Placental epithelial cell (primary cell): ENCODE data around the gene GGT6. TPM values are rescaled to one million over a fixed set of nuclear protein-coding genes. Genes with fewer than 3 reads are reported as not detected.

Experiments used
- total RNA-seq: library from RNA; depleted of rRNA; stranded (reverse); fragments of >200 nt; gene quantifications from 2 replicates; pipeline ENCODE4 v1.2.3, GENCODE V29; 2012

The GGT6 gene, protein sequence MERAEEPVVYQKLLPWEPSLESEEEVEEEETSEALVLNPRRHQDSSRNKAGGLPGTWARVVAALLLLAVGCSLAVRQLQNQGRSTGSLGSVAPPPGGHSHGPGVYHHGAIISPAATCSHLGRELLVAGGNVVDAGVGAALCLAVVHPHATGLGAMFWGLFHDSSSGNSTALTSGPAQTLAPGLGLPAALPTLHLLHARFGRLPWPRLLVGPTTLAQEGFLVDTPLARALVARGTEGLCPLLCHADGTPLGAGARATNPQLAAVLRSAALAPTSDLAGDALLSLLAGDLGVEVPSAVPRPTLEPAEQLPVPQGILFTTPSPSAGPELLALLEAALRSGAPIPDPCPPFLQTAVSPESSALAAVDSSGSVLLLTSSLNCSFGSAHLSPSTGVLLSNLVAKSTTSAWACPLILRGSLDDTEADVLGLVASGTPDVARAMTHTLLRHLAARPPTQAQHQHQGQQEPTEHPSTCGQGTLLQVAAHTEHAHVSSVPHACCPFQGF
- total RNA-seq: not detected in 2 replicates

DNA sequence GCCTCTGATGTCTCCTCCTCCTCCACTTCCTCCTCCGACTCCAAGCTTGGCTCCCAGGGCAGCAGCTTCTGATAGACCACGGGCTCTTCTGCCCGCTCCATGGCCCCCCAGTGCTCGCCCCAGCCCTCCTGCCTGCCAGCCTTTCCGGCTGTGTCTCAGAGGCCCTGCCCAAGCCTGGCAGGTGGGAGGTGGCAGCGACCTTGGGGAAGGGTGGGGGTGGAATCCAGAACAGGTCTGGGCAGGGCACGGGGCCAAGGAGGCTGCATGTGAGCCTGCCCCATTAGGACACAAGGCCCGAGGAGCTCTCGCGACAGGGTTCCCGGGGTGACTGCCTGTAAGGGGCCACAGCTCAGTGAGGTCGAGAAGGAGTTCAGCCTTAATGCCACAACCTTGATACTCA lies at the start of gene GGT6:
GGT6 (minus strand) TSS at position 157 of the 400 bp plus-strand sequence; CDS start at position 101, 56 bp downstream.

GRCh38 chr17:4584101-4584916 lies 23.9 kb upstream of the GGT6 start, which contains the start of gene SMTNL2:
Gene SMTNL2, plus strand, starts transcription at chr17:4584529. Its CDS starts 77 bp downstream, at chr17:4584606.

DNA sequence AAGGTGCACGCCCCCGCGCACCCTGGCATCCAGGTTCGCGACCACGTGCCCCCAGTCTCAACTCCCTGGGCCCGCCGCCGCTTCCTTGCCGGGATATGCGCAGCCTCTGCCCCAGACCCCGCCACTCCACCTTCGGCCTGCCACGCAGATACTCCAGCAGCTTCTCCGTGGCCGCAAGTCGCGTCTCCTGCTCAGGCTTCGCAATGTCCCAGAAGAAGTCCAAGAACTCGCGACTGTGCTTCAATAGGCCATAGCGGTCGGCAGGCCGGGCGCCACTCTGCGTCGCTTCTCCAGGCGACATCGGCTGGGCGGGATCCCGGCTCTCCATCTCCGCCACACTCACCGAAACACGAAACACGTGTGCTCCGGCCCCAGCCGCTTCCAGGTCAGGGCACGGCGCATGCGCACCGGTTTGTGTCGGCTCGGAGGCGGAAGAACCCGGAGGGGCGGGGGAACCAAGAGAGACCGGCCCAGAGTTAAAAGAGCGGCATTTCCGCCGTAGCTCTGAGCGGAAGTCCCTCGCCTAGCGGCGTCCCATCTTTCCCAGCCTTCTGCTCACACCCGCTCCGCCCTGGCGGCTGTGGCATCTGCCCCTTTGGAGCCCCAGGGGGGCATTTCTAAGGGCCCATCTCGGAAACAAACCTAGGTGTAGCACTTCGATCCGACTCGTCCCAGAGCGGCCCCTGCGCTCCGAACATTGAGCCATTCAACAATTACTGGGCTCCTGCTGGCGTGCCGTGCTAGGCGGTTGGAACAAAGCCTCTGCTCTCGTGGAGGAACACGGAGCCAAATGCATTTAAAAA lies 5.2 kb downstream of the GGT6 start, which contains the start of gene MYBBP1A:
MYBBP1A (minus strand) TSS at position 388 of the 803 bp plus-strand sequence; CDS start at position 328, 60 bp downstream.

Other genes with a start within 250 kb of the GGT6 start
- gene UBE2G1, start 193.9 kb downstream of the GGT6 start, total RNA-seq: 43.6 and 62.5 TPM in 2 replicates
- gene SPNS3, start 126.6 kb downstream of the GGT6 start, total RNA-seq: not detected in 2 replicates
- gene SPNS2, start 61.7 kb downstream of the GGT6 start, total RNA-seq: 0.79 and 1.5 TPM in 2 replicates
- 47.9 and 57.5 TPM in 2 replicates for gene MYBBP1A, start 5.2 kb downstream of the GGT6 start, total RNA-seq
- gene SMTNL2, start 24.0 kb upstream of the GGT6 start, total RNA-seq: 18.3 and 33.8 TPM in 2 replicates
- gene ALOX15, start 81.1 kb upstream of the GGT6 start, total RNA-seq: 2.7 and 5.9 TPM in 2 replicates
- gene PELP1, start 143.6 kb upstream of the GGT6 start, total RNA-seq: 19.2 and 46.0 TPM in 2 replicates
- gene ARRB2, start 150.1 kb upstream of the GGT6 start, total RNA-seq: 3.9 and 6.5 TPM in 2 replicates
- gene MED11, start 170.9 kb upstream of the GGT6 start, total RNA-seq: 15.5 and 19.2 TPM in 2 replicates
- under 0.01 TPM in 1 of 2 replicates, not detected in the other for gene ZMYND15, start 179.3 kb upstream of the GGT6 start, total RNA-seq
- 0.79 and 5.6 TPM in 2 replicates for gene CXCL16, start 179.4 kb upstream of the GGT6 start, total RNA-seq
- not detected in 2 replicates for gene TM4SF5, start 211.3 kb upstream of the GGT6 start, total RNA-seq
- gene VMO1, start 225.8 kb upstream of the GGT6 start, total RNA-seq: 0.33 TPM in 1 of 2 replicates, not detected in the other
- 0.79 TPM in 1 of 2 replicates, not detected in the other for gene GLTPD2, start 228.4 kb upstream of the GGT6 start, total RNA-seq
- gene PSMB6, start 235.6 kb upstream of the GGT6 start, total RNA-seq: 78.5 and 282 TPM in 2 replicates
- 54.9 and 100 TPM in 2 replicates for gene PLD2, start 246.6 kb upstream of the GGT6 start, total RNA-seq